ENCODE data around the gene LTN1. TPM values are rescaled to one million over a fixed set of nuclear protein-coding genes. Genes with fewer than 3 reads are reported as not detected.
A peak's percentile ranks its signal among the peaks of the same experiment; 100 is the strongest.
"Not testable (repeated sequence)": the region's sequence is repeated elsewhere in the genome, so short reads cannot be mapped to it uniquely, and the experiment has no call there.

LTN1 gene
- total and polyA plus RNA-seq, 4 donors: 17.0 to 59.8 (median 26.8) TPM

DNA sequence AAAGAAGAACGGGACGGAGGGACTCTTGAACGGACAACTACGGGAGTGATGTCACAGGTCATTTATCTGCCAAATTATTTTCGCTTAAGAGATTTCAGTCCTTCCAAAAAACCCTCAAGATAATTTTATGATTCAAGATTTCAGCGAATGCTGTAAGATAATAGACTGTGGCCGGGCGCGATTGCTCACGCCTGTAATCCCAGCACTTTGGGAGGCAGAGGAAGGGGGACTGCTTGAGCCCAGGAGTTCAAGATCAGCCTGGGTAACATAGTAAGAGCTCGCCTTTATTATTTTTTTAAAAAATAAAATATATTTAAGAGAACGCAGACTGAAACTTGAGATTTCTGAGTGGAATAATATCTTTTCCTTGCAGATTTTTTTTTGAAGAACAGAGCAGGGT, 25.9 kb upstream of the LTN1 start:
- no peaks in the 10 kb centered on the region for H3K36me3 ChIP-seq (ENCODE audit: control insufficient read depth, insufficient read depth, low read length)
- H3K4me3 ChIP-seq (ENCODE audit: low read depth, low read length): peak overlapping the region; percentile 93
- no peak for DNase-seq (ENCODE audit: low read depth in 4 of 6, low spot score in 6 of 6)
- no CpG with 5 or more reads among the region's 12 CpGs for WGBS (ENCODE audit: insufficient coverage)
- H3K4me1 ChIP-seq (ENCODE audit: control insufficient read depth, insufficient read depth, low read length): peaks cover 12% of the 10 kb centered on the region
- no peaks in the 10 kb centered on the region for H3K27me3 ChIP-seq (ENCODE audit: control insufficient read depth, insufficient read depth, low read length)
- H3K9me3 ChIP-seq (ENCODE audit: control insufficient read depth, insufficient read depth, low read length): no peaks in the 10 kb centered on the region
- H3K27ac ChIP-seq (ENCODE audit: low read depth, low read length): peak overlapping the region; percentile 69

DNA sequence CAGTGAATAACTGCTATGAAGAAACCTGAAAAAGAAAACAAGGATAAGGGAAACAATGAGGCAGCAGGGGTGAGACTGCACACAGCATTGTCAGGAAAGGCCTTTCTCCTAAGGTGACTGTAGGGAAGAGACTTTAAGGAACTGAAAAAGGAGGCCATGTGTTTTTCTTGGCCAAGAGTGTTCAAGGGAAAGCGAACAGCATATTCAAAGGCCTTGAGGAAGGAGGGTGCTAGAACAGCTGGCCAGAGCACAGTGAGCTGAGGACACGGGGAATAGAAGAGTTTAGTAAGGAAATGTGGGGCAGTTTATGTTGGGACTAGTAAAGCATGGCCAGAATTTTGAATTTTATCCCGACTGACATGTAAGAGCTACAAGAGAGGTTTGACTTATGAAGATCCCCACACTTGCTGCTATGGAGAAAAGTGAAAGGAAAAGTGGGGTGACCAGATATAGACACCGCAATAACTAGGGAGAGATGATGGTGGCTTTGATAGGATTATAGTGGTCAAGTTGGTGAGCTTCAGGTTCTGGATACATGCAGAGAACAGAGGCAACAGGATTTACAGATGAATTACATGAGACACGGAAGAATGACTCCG, 25.1 kb upstream of the LTN1 start:
- no peak overlapping the region for H3K4me3 ChIP-seq (ENCODE audit: low read depth, low read length)
- 91% methylated on average over 6 of the region's 6 CpGs for WGBS (ENCODE audit: insufficient coverage)
- no peaks in the 10 kb centered on the region for H3K9me3 ChIP-seq (ENCODE audit: control insufficient read depth, insufficient read depth, low read length)
- peaks cover 12% of the 10 kb centered on the region for H3K4me1 ChIP-seq (ENCODE audit: control insufficient read depth, insufficient read depth, low read length)
- no peak for DNase-seq (ENCODE audit: low read depth in 4 of 6, low spot score in 6 of 6)
- no peak overlapping the region for H3K27ac ChIP-seq (ENCODE audit: low read depth, low read length)
- H3K36me3 ChIP-seq (ENCODE audit: control insufficient read depth, insufficient read depth, low read length): no peaks in the 10 kb centered on the region
- H3K27me3 ChIP-seq (ENCODE audit: control insufficient read depth, insufficient read depth, low read length): no peaks in the 10 kb centered on the region

DNA sequence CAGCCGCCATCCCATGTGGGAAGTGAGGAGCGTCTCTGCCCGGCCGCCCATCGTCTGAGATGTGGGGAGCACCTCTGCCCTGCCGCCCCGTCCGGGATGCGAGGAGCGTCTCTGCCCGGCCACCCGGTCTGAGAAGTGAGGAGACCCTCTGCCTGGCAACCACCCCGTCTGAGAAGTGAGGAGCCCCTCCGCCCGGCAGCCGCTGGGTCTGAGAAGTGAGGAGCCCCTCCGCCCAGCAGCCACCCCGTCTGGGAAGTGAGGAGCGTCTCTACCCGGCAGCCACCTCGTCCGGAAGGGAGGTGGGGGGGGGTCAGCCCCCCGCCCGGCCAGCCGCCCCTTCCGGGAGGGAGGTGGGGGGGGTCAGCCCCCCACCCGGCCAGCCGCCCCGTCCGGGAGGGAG, 18.6 kb upstream of the LTN1 start:
- not testable (repeated sequence) for H3K4me3 ChIP-seq (ENCODE audit: low read depth, low read length); DNase-seq (ENCODE audit: low read depth in 4 of 6, low spot score in 6 of 6); H3K27ac ChIP-seq (ENCODE audit: low read depth, low read length); H3K36me3 ChIP-seq (ENCODE audit: control insufficient read depth, insufficient read depth, low read length); H3K9me3 ChIP-seq (ENCODE audit: control insufficient read depth, insufficient read depth, low read length); H3K4me1 ChIP-seq (ENCODE audit: control insufficient read depth, insufficient read depth, low read length); H3K27me3 ChIP-seq (ENCODE audit: control insufficient read depth, insufficient read depth, low read length)
- WGBS (ENCODE audit: insufficient coverage): 89% methylated on average over 7 of the region's 30 CpGs

DNA sequence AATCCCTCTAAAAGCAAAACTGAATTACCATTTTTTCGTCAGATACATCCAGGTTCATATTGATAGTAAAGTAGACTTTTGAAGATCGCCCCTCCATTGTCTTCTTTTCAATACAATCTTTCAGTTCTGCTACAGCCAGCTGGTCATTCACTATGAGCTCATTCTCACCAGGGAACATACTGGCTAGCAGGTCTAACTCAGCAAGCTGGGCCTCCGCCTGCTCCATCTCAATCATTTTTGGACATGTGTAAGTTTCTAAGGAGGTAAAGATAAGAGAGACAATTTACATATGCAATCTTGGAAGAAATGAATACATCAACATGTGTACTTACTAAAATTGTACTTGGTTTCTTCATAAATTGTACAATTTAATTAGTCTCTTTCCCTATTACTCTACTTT, 15.7 kb upstream of the LTN1 start:
- Histone ChIP-seq H3K36me3 (ENCODE audit: control insufficient read depth, insufficient read depth, low read length) (no peaks in the 10 kb centered on the region), H3K4me3 (ENCODE audit: low read depth, low read length) (no peak overlapping the region), H3K27me3 (ENCODE audit: control insufficient read depth, insufficient read depth, low read length) (no peaks in the 10 kb centered on the region), H3K4me1 (ENCODE audit: control insufficient read depth, insufficient read depth, low read length) (peaks cover 1% of the 10 kb centered on the region), H3K27ac (ENCODE audit: low read depth, low read length) (no peak overlapping the region), H3K9me3 (ENCODE audit: control insufficient read depth, insufficient read depth, low read length) (no peaks in the 10 kb centered on the region)
- DNase-seq (ENCODE audit: low read depth in 4 of 6, low spot score in 6 of 6): no peak
- WGBS (ENCODE audit: insufficient coverage): no CpG with 5 or more reads among the region's 3 CpGs

DNA sequence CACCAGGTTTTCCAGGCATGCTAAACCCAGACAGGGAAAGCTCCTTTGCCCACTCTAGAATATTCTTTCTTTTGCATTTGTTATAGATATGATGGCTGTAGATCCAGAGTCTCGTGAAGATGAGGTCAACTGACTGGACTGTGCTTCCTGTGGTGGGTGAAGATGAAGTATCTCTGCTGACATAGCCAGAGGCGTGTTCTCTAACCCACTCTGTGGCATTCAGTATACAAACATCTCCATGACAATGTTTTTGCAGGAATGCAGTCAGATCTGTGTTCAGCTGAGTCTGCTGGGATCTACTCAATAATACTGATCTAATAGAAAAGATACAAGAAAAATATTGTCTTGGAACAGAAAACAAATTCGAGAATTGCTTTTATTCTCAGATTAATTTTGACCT, 15.1 kb upstream of the LTN1 start:
- no peaks in the 10 kb centered on the region for H3K9me3 ChIP-seq (ENCODE audit: control insufficient read depth, insufficient read depth, low read length)
- H3K4me1 ChIP-seq (ENCODE audit: control insufficient read depth, insufficient read depth, low read length): peaks cover 4% of the 10 kb centered on the region
- no CpG with 5 or more reads among the region's 3 CpGs for WGBS (ENCODE audit: insufficient coverage)
- no peaks in the 10 kb centered on the region for H3K36me3 ChIP-seq (ENCODE audit: control insufficient read depth, insufficient read depth, low read length)
- H3K27ac ChIP-seq (ENCODE audit: low read depth, low read length): no peak overlapping the region
- no peak for DNase-seq (ENCODE audit: low read depth in 4 of 6, low spot score in 6 of 6)
- no peak overlapping the region for H3K4me3 ChIP-seq (ENCODE audit: low read depth, low read length)
- no peaks in the 10 kb centered on the region for H3K27me3 ChIP-seq (ENCODE audit: control insufficient read depth, insufficient read depth, low read length)

DNA sequence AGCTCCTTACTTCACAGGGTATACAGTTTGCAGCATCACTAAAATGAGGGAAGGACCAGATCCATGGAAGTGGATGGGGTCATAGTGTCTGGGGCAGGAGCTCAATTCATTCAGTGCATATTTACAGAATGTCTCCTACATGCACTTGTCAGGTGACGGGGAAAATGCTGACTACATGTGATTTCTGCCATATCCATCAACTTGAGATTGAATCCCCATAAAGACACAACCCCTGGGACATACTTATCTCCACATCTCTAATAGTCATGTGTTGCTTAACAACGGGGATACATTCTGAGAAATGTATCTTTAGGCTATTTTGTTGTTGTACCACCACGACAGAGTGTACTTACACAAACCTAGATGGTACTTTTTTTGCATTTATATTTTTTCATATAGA, 14.5 kb upstream of the LTN1 start:
- WGBS (ENCODE audit: insufficient coverage): 100% methylated on average over 1 of the region's 3 CpGs
- no peaks in the 10 kb centered on the region for H3K9me3 ChIP-seq (ENCODE audit: control insufficient read depth, insufficient read depth, low read length)
- H3K27me3 ChIP-seq (ENCODE audit: control insufficient read depth, insufficient read depth, low read length): no peaks in the 10 kb centered on the region
- peaks cover 8% of the 10 kb centered on the region for H3K4me1 ChIP-seq (ENCODE audit: control insufficient read depth, insufficient read depth, low read length)
- H3K36me3 ChIP-seq (ENCODE audit: control insufficient read depth, insufficient read depth, low read length): no peaks in the 10 kb centered on the region
- H3K4me3 ChIP-seq (ENCODE audit: low read depth, low read length): no peak overlapping the region
- DNase-seq (ENCODE audit: low read depth in 4 of 6, low spot score in 6 of 6): no peak
- no peak overlapping the region for H3K27ac ChIP-seq (ENCODE audit: low read depth, low read length)

DNA sequence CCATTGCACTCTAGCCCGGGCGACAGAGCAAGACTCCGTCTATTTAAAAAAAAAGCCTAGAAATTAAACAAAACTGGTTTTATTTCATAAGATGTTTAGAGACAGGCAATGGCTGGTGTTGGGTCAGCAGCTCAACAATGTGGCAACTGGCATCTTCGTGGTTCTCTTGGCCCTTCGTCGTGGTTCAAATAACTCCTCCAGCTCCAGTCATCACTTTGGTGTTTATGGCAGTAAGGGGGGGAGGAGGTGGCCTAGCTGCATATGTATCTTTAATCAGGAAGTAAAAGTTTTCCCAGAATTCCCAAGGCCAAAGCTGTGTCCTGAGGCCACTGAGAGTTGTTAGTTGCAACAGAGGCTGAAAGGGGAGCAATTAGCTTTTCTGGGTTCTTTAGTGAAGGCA, 13.0 kb upstream of the LTN1 start:
- H3K36me3 ChIP-seq (ENCODE audit: control insufficient read depth, insufficient read depth, low read length): no peaks in the 10 kb centered on the region
- no peak for DNase-seq (ENCODE audit: low read depth in 4 of 6, low spot score in 6 of 6)
- H3K9me3 ChIP-seq (ENCODE audit: control insufficient read depth, insufficient read depth, low read length): no peaks in the 10 kb centered on the region
- H3K4me1 ChIP-seq (ENCODE audit: control insufficient read depth, insufficient read depth, low read length): peaks cover 8% of the 10 kb centered on the region
- WGBS (ENCODE audit: insufficient coverage): no CpG with 5 or more reads among the region's 6 CpGs
- H3K27me3 ChIP-seq (ENCODE audit: control insufficient read depth, insufficient read depth, low read length): no peaks in the 10 kb centered on the region
- H3K4me3 ChIP-seq (ENCODE audit: low read depth, low read length): no peak overlapping the region
- H3K27ac ChIP-seq (ENCODE audit: low read depth, low read length): no peak overlapping the region

DNA sequence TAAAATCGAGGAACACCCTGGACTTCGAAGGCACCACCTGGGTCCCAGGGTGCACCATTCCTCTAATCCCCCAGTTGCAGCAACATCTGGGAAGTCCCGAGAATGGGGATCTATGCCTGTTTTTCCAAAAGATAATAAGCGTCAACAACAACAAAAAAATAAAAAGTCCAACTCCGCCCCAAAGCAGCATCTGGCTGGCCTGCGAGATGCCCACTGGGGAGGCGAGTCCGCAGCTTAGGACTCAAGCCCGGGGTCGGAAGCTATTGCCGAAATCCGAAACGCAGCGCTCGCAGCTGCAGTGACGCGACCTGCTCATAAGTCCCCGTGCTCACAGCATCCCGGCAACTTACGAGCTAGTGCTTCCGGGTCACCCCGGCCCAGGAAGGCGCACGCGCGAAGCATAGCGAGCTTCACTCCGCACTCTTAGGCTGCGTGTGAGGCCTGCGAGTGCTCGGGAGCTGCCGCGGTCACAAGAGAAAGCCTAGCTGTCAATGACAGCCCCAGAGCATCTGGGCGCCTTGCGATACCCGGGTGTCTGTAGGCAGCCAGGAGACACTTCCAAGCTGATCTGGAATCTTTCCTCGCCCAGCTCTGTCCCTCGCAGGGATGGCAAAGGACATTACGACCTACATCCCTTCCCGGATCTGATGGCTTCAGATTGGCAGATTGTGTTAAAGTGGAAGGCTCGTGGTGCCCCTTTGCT, 9.9 kb upstream of the LTN1 start:
- Histone ChIP-seq H3K9me3 (ENCODE audit: control insufficient read depth, insufficient read depth, low read length) (no peaks in the 10 kb centered on the region), H3K4me3 (ENCODE audit: low read depth, low read length) (peak overlapping the region; percentile 92), H3K36me3 (ENCODE audit: control insufficient read depth, insufficient read depth, low read length) (no peaks in the 10 kb centered on the region), H3K27ac (ENCODE audit: low read depth, low read length) (peak overlapping the region; percentile 97), H3K27me3 (ENCODE audit: control insufficient read depth, insufficient read depth, low read length) (no peaks in the 10 kb centered on the region), H3K4me1 (ENCODE audit: control insufficient read depth, insufficient read depth, low read length) (peaks cover 8% of the 10 kb centered on the region)
- DNase-seq (ENCODE audit: low read depth in 4 of 6, low spot score in 6 of 6): peak; percentile 91 to 99 (median 94)
- 0% methylated on average over 41 of the region's 41 CpGs for WGBS (ENCODE audit: insufficient coverage)

DNA sequence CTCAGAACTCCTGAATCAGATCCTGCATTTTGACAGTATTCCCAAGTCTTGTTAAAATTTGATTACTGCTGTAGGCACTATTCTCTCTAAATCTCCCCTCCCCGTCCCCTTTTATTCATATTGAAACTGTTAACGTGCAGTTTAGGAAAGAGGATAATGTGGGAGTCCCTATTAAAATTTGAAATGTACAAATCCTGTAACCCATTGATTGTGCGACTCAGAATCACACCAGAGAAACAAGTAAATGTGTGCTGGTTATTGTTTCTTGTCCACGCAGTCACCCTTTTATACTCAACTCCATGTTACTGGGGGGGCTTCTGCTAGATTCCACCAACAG, 584 bp upstream of the LTN1 start:
- Histone ChIP-seq H3K36me3 (ENCODE audit: control insufficient read depth, insufficient read depth, low read length) (peaks cover 2% of the 10 kb centered on the region), H3K4me3 (ENCODE audit: low read depth, low read length) (peak overlapping the region; percentile 100), H3K4me1 (ENCODE audit: control insufficient read depth, insufficient read depth, low read length) (peaks cover 12% of the 10 kb centered on the region), H3K27me3 (ENCODE audit: control insufficient read depth, insufficient read depth, low read length) (no peaks in the 10 kb centered on the region), H3K27ac (ENCODE audit: low read depth, low read length) (peak overlapping the region; percentile 95), H3K9me3 (ENCODE audit: control insufficient read depth, insufficient read depth, low read length) (no peaks in the 10 kb centered on the region)
- DNase-seq (ENCODE audit: low read depth in 4 of 6, low spot score in 6 of 6): peak in 1 of 6 donors; percentile 13
- no CpG with 5 or more reads among the region's 4 CpGs for WGBS (ENCODE audit: insufficient coverage)

DNA sequence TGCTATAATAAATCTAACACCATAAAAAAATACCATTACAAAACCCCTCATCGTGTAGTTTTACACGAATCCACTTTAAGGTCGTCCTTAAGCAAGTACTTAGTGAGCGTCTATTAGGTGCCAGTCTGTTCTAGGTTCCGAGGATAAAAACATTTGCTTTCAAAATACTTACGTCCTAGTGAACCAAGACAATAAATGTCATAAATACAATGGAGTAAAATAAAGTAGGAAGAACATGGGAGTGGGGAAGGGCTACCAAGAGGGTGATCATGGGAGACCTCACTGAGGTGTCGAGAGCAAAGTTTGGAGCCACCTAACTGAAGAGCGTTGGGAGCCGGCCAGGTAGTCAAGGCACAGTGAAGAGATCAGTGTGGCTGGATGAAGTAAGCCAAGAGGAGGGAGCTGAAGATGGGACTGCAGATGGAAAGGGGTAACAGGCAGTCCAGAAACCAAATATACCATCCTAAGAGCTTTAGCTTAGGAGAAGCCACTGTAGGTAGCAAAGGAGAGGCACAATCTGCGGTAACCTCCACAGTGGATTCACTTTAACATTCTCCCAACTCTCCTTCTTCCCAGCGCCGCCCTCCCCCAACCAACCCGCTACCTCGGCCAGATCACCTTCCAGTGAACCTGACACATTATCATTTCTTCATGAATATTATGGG, 684 bp downstream of the LTN1 start:
- Histone ChIP-seq H3K9me3 (ENCODE audit: control insufficient read depth, insufficient read depth, low read length) (no peaks in the 10 kb centered on the region), H3K36me3 (ENCODE audit: control insufficient read depth, insufficient read depth, low read length) (peaks cover 2% of the 10 kb centered on the region), H3K27me3 (ENCODE audit: control insufficient read depth, insufficient read depth, low read length) (no peaks in the 10 kb centered on the region), H3K27ac (ENCODE audit: low read depth, low read length) (peak overlapping the region; percentile 95), H3K4me3 (ENCODE audit: low read depth, low read length) (peak overlapping the region; percentile 100), H3K4me1 (ENCODE audit: control insufficient read depth, insufficient read depth, low read length) (peaks cover 12% of the 10 kb centered on the region)
- DNase-seq (ENCODE audit: low read depth in 4 of 6, low spot score in 6 of 6): no peak
- 2% methylated on average over 3 of the region's 14 CpGs for WGBS (ENCODE audit: insufficient coverage)

Data from spinal cord (tissue), 10 donors.